HG03575 (cell line): ENCODE results near the gene TRIM44.
"Not testable (repeated sequence)": the region's sequence is repeated elsewhere in the genome, so short reads cannot be mapped to it uniquely, and the experiment has no call there.

ENCODE experiments used
- ATAC-seq: cut with Tn5 transposase; IDR thresholded peaks from one replicate; pipeline ENCODE4 v1.9.1; 2021; ENCODE audit not compliant: unreplicated experiment, insufficient number of reproducible peaks, low FRiP score; ENCODE audit errors: extremely low read depth

TRIM44 gene

GRCh38 chr11:35664977-35665441 is 2.4 kb downstream of the TRIM44 start:
- ATAC-seq: no peak

DNA sequence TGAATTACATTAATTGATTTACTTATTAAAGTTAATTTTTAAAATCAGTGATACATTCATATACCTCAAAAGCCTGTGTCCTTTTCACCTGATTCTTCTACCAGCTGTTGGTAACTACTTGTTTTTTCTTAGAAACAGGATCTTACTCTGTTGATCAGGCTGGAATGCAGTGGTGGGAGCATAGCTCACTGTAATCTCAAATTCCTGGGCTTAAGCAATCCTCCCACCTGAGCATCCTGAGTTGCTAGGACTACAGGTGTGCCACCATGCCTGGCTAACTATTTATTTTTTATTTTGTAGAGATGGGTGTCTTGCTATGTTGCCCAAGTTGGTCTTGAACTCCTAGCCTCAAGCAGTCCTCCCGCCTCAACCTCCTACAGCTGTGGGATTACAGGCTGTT is 4.7 kb downstream of the TRIM44 start:
- ATAC-seq: no peak

DNA sequence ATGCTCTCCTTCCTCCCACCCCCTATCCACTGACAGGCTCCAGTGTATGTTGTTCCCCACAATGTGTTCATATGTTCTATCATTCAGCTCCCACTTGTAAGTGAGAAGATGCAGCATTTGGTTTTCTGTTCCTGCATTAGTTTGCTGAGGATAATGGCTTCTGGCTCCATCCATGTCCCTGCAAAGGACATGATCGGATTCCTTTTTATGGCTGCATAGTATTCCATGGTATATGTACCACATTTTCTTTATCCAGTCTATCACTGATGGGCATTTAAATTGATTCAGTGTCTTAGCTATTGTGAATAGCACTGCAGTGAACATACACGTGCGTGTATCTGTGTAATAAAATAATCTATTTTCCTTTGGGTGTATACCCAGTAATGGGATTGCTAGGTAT is 5.8 kb downstream of the TRIM44 start:
- not testable (repeated sequence) for ATAC-seq

DNA sequence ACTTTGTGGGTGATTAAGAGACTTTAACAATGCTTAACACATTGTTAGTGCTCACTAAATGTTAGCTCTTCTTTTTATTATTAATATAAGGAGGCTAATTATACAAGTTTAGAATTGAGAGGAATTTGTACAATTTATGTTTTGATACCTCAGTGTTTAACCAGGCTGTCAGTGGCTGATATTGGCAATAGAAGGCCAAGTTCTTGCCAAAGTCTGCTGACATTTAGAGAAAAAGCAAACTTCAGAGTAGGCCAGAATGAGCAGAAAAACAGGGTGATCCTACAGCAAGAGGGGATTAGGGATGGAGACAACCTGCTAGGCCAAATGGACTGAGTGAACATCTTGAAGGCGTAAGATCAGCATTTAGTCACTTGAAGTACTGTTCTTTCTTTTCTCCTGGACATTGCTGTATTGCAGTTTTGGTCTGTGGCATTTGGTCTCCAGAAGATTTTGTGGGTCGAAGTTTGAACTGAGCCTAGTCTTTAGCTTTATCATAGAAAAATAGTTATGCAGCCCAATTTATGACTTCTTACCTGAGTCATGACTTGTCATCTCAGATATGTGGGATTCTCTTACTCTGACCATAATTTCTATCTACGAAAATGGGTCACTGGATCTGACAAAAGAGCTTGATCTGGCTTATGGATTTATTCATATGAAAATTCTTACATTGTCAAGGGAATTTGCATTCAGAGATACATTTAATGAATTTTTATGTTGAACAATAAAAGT is 9.0 kb downstream of the TRIM44 start:
- ATAC-seq: no peak

GRCh38 chr11:35672608-35673007 is 10.0 kb downstream of the TRIM44 start:
- no peak for ATAC-seq

- no peak for ATAC-seq
Measured at GRCh38 chr11:35675901-35676610, 13.5 kb downstream of the TRIM44 start.

DNA sequence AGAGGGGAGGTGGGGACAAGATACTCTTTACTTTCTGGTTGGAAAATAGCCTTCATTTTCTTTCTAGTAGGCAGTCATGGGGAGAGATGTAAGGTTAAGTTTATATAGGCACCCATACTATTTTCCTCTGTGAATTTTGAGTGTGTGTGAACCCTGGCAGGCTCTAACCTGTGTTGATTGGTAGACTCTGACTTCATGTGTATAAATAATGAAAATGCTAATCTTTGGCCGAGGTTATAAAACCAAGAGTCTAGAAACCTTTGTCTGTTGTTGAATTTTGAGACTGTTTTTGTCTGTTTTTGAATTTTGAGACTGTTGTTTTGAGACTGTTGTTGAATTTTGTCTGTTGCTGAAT is 14.0 kb downstream of the TRIM44 start:
- no peak for ATAC-seq

GRCh38 chr11:35677904-35678303 is 15.3 kb downstream of the TRIM44 start:
- no peak for ATAC-seq

- no peak for ATAC-seq
Measured at GRCh38 chr11:35678471-35678870, 15.9 kb downstream of the TRIM44 start.

DNA sequence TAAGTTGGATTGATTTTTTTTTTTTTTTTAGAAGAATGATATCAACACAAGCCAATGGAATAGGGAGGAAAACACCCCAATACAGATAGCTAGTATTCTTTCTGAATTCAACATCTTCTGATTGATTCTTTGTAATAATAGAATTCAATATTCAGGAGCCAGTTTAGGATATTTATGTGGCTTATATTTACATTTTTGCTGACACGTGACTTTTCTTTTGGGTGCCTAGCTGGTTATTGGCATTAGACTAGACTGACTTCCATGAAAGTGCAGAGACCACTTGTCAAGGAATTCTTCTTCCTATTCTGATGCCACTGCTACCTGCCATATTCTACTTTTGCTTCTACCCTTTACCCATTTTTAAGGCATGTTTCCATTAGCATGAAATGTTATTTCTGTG is 16.4 kb downstream of the TRIM44 start:
- ATAC-seq: no peak

DNA sequence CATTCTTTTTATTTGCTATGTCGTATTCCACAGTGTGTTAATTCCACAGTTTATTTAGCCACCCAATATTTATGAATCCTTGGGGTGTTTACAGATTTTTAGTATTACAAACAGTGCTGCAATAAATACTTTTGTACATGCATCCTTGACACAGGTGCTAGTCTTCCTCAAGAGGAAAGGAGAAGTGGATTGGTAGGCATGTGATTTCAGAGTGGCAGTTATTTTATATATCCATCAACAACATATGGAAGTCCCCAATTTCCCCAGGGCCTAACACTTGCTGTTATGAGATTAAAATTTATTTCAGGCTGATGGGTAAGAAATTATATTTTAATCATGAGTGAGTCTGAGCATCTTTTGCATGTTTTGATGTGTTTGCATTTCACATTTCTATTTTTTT is 17.9 kb downstream of the TRIM44 start:
- ATAC-seq: no peak

GRCh38 chr11:35681163-35681767 is 18.7 kb downstream of the TRIM44 start:
- no peak for ATAC-seq

- no peak for ATAC-seq
Measured at GRCh38 chr11:35682230-35683173, 19.9 kb downstream of the TRIM44 start.

- no peak for ATAC-seq
Measured at GRCh38 chr11:35683728-35684339, 21.3 kb downstream of the TRIM44 start.

DNA sequence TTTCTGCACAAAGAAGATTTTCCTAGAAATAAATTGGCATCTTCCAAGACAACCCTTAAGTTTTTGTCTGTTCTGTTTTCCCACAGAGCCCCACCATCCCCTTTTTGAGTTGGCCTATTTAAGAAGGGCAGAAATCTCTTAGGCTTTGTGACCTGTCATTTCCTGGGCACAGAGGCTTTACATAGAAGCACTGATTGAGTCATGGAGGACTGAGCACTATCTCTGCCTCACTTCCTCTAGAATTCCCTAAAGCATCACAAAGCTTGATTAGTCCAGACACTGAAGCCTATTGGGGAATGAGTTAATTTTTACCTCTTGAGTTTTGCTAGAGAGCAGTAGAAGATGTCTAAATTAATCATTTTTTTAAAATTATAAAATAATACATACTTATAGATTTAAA is 25.4 kb downstream of the TRIM44 start:
- no peak for ATAC-seq

- no peak for ATAC-seq
Measured at GRCh38 chr11:35689081-35689996, 26.8 kb downstream of the TRIM44 start.

DNA sequence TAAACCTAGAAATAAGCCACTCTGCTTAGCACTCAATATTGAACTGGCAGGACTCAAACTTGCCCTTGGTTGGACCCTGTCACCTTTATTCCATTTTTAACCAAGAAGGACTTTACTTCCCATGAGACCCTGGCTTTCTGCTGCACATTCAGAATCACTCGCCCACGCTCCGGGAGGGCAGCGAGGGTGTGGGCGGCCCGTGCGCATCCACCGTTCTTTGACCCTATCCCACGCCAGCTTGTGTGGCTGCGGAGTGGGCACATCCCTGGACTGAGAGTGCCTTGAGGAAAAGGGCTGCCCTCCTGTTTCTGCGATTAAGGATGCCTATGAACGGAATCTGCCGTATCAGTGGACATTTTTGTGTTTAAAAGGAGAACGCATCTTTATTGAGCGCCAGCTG is 39.6 kb downstream of the TRIM44 start:
- no peak for ATAC-seq

DNA sequence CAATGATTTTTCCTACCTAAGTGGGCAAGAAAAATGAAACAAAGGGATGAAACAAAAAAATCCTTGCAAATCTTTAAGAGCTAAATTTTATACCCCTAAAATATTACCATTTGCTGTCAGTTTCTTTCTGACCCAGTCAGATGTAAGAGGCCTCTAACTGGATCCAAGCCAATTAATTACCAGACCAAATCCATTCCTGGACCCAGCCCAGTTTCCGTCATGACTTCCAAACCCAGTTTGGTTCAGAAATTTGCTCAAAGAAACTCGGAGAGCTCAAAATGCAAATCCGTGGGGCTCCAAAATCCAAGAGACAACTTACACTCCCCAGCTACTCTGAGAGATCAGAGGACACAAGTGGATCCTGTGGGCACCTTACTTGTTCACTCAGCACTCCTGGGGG is 46.8 kb downstream of the TRIM44 start:
- no peak for ATAC-seq
